MCF 10A (cell line): Measurements from ENCODE around the gene DCTN4. TPM values are rescaled to one million over a fixed set of nuclear protein-coding genes. Genes with fewer than 3 reads are reported as not detected.
"Not testable (repeated sequence)": the region's sequence is repeated elsewhere in the genome, so short reads cannot be mapped to it uniquely, and the experiment has no call there.

Experiments
- BruUV-seq: library from RNA; stranded (reverse); fragments of 400-500 nt; replicated peaks from 2 replicates; lab custom pipeline; 2021; lab: Mats Ljungman, UMichigan
- CTCF ChIA-PET: fragments of 300-600 bp; sonication (Branson Sonifier 250); formaldehyde crosslinking; extraction: SDS; loops from one replicate; lab custom pipeline; 2021; ENCODE audit warnings: antibody characterized with exemption, inconsistent platforms; lab: Yijun Ruan, JAX
- POLR2A ChIA-PET: fragments of 300-600, 350-650 bp; sonication (Branson Sonifier 250); formaldehyde crosslinking; extraction: SDS; loops from one replicate; lab custom pipeline; 2020; ENCODE audit warnings: antibody characterized with exemption, inconsistent platforms; lab: Yijun Ruan, JAX
- DNase-seq: peaks from one replicate; pipeline ENCODE4 v3.0.0-alpha.2; 2018; ENCODE audit not compliant: unreplicated experiment
- H3K27ac Mint-ChIP-seq: one replicate; pipeline ENCODE4 v1.8.0; 2022; ENCODE audit warnings: mild to moderate bottlenecking, low read depth, mixed read lengths; ENCODE audit not compliant: unreplicated experiment
- H3K27me3 Mint-ChIP-seq: one replicate; pipeline ENCODE4 v1.8.0; 2022; ENCODE audit warnings: mixed read lengths; ENCODE audit not compliant: insufficient read depth, unreplicated experiment
- H3K36me3 Mint-ChIP-seq: one replicate; pipeline ENCODE4 v1.8.0; 2022; ENCODE audit warnings: mild to moderate bottlenecking, moderate library complexity, mixed read lengths; ENCODE audit not compliant: insufficient read depth, unreplicated experiment
- H3K4me1 Mint-ChIP-seq: one replicate; pipeline ENCODE4 v1.8.0; 2022; ENCODE audit warnings: mixed read lengths; ENCODE audit not compliant: insufficient read depth, unreplicated experiment
- H3K4me3 Mint-ChIP-seq: one replicate; pipeline ENCODE4 v1.8.0; 2022; ENCODE audit warnings: mild to moderate bottlenecking, moderate library complexity, mixed read lengths; ENCODE audit not compliant: unreplicated experiment
- H3K9me3 Mint-ChIP-seq: one replicate; pipeline ENCODE4 v1.8.0; 2022; ENCODE audit warnings: mixed read lengths; ENCODE audit not compliant: unreplicated experiment
- CTCF ChIP-seq: fragments of 200-600 bp; IDR thresholded peaks from one replicate; pipeline ENCODE4 v1.8.0; 2022; ENCODE audit warnings: antibody characterized with exemption, mild to moderate bottlenecking; ENCODE audit not compliant: unreplicated experiment
- intact Hi-C: fragments of 100-400 bp; cut with micrococcal nuclease; formaldehyde crosslinking; loops from 2 replicates; pipeline ENCODE4 v1.14.1; 2022
- total RNA-seq: library from RNA; stranded (reverse); gene quantifications from 2 replicates; pipeline ENCODE4 v1.2.3, GENCODE V29; 2022

The DCTN4 gene
- total RNA-seq, 1 experiment from 2014 or later: 143 TPM

GRCh38 chr5:150797384-150797783 is 38.6 kb upstream of the DCTN4 start:
- POLR2A ChIA-PET: no interaction called here
- DNase-seq: no peak
- H3K36me3 Mint-ChIP-seq: peaks cover 11% of the 10 kb centered on the region
- CTCF ChIA-PET: interaction anchor here (1.2 to 2.2 kb wide), 3 partner anchors 15 to 50 kb away, joined by 4 to 5 read pairs (median 5); no protein-coding TSS in a partner anchor
- no peak overlapping the region for H3K27ac Mint-ChIP-seq
- H3K4me3 Mint-ChIP-seq: no peak overlapping the region
- intact Hi-C loops: no loop called here
- TF ChIP-seq CTCF: no peak
- H3K4me1 Mint-ChIP-seq: peaks cover 14% of the 10 kb centered on the region
- peaks cover 11% of the 10 kb centered on the region for H3K9me3 Mint-ChIP-seq
- no TSS peak for BruUV-seq
- H3K27me3 Mint-ChIP-seq: no peaks in the 10 kb centered on the region

GRCh38 chr5:150794927-150795326 is 36.1 kb upstream of the DCTN4 start:
- Mint-ChIP-seq H3K4me1 (peaks cover 30% of the 10 kb centered on the region), H3K9me3 (peaks cover 11% of the 10 kb centered on the region), H3K27me3 (no peaks in the 10 kb centered on the region), H3K4me3 (no peak overlapping the region), H3K36me3 (peaks cover 11% of the 10 kb centered on the region), H3K27ac (no peak overlapping the region)
- CTCF ChIA-PET: interaction anchor here (2.9 kb wide), 1 partner anchor 51 kb away, joined by 25 read pairs; the partner anchor contains the start of gene IRGM
- no peak for TF ChIP-seq CTCF
- no TSS peak for BruUV-seq
- intact Hi-C loops: no loop called here
- DNase-seq: no peak
- POLR2A ChIA-PET: interaction anchor here (6.8 kb wide), 1 partner anchor 15 kb away, joined by 122 read pairs; the partner anchor contains the start of gene SMIM3

GRCh38 chr5:150793423-150793888 is 34.6 kb upstream of the DCTN4 start:
- H3K9me3 Mint-ChIP-seq: peaks cover 11% of the 10 kb centered on the region
- H3K27me3 Mint-ChIP-seq, H3K4me3 Mint-ChIP-seq, H3K27ac Mint-ChIP-seq, intact Hi-C loops, BruUV-seq, DNase-seq: not testable (repeated sequence)
- CTCF ChIA-PET: interaction anchor here (0.7 to 5.1 kb wide), 3 partner anchors 8 to 371 kb away, joined by 3 to 50 read pairs (median 5); no protein-coding TSS in a partner anchor
- H3K36me3 Mint-ChIP-seq: peaks cover 11% of the 10 kb centered on the region
- peaks cover 44% of the 10 kb centered on the region for H3K4me1 Mint-ChIP-seq
- POLR2A ChIA-PET: interaction anchor here (6.8 kb wide), 1 partner anchor 13 kb away, joined by 122 read pairs; the partner anchor contains the start of gene SMIM3

- ChIA-PET CTCF (interaction anchor here (0.6 to 6.0 kb wide), 10 partner anchors 10 to 1240 kb away, joined by 3 to 54 read pairs (median 4); partner anchors contain the start of genes CSNK1A1, RBM22 and SMIM3), POLR2A (interaction anchor here (0.6 to 6.8 kb wide), 8 partner anchors 11 to 149 kb away, joined by 3 to 122 read pairs (median 10); partner anchors contain the start of genes DCTN4, IRGM, RBM22 and SMIM3)
- peaks cover 11% of the 10 kb centered on the region for H3K9me3 Mint-ChIP-seq
- H3K27me3 Mint-ChIP-seq: no peaks in the 10 kb centered on the region
- peak overlapping the region; percentile 95 for H3K27ac Mint-ChIP-seq
- H3K36me3 Mint-ChIP-seq: peaks cover 5% of the 10 kb centered on the region
- DNase-seq: no peak
- no TSS peak for BruUV-seq
- no peak for TF ChIP-seq CTCF
- H3K4me3 Mint-ChIP-seq: peak overlapping the region; percentile 65
- peaks cover 42% of the 10 kb centered on the region for H3K4me1 Mint-ChIP-seq
- intact Hi-C loops: no loop called here
These were observed 32.7 kb upstream of the DCTN4 start for GRCh38 chr5:150791536-150791935.
